Immature natural killer cell (primary cell): ENCODE results near the gene HLA-DPB1. TPM values are rescaled to one million over a fixed set of nuclear protein-coding genes. Genes with fewer than 3 reads are reported as not detected.

ENCODE experiments used
- DNase-seq, 3 donors: peaks; one replicate each; pipeline ENCODE4 v3.0.0; 2022; ENCODE audit warnings: mixed read lengths in 1 of 3
- H3K27ac Mint-ChIP-seq, 6 donors: one replicate each; pipeline ENCODE4 v1.8.0; 2020; ENCODE audit warnings: mixed read lengths in 6 of 6, mild to moderate bottlenecking in 5 of 6, inconsistent platforms in 4 of 6, moderate library complexity in 3 of 6
- H3K27me3 Mint-ChIP-seq, 3 donors: one replicate each; pipeline ENCODE4 v1.8.0; 2020 to 2021; ENCODE audit warnings: low read depth in 3 of 3, mild to moderate bottlenecking in 3 of 3, mixed read lengths in 3 of 3, moderate library complexity in 3 of 3, inconsistent platforms in 1 of 3
- H3K36me3 Mint-ChIP-seq, 3 donors: one replicate each; pipeline ENCODE4 v1.8.0; 2020; ENCODE audit warnings: mixed read lengths in 3 of 3, inconsistent platforms in 2 of 3, mild to moderate bottlenecking in 2 of 3
- H3K4me1 Mint-ChIP-seq, 2 donors: one replicate each; pipeline ENCODE4 v1.8.0; 2020; ENCODE audit warnings: inconsistent platforms in 2 of 2, mild to moderate bottlenecking in 2 of 2, mixed read lengths in 2 of 2, moderate library complexity in 1 of 2
- H3K4me3 Mint-ChIP-seq, 5 donors: one replicate each; pipeline ENCODE4 v1.8.0; 2020; ENCODE audit warnings: mild to moderate bottlenecking in 5 of 5, mixed read lengths in 5 of 5, inconsistent platforms in 3 of 5, moderate library complexity in 3 of 5
- H3K9me3 Mint-ChIP-seq, 6 donors: one replicate each; pipeline ENCODE4 v1.8.0; 2020; ENCODE audit warnings: mild to moderate bottlenecking in 6 of 6, mixed read lengths in 6 of 6, inconsistent platforms in 4 of 6, moderate library complexity in 3 of 6
- polyA plus RNA-seq, 3 donors: library from polyadenylated mRNA; unstranded; fragments of 300-500 nt; fragmentation: Illumina TruSeq; gene quantifications; one replicate each; pipeline ENCODE4 v1.2.3, GENCODE V29; 2021

The HLA-DPB1 gene
- 100 to 1,000 TPM; 183 to 353 (median 296) TPM for polyA plus RNA-seq

DNA sequence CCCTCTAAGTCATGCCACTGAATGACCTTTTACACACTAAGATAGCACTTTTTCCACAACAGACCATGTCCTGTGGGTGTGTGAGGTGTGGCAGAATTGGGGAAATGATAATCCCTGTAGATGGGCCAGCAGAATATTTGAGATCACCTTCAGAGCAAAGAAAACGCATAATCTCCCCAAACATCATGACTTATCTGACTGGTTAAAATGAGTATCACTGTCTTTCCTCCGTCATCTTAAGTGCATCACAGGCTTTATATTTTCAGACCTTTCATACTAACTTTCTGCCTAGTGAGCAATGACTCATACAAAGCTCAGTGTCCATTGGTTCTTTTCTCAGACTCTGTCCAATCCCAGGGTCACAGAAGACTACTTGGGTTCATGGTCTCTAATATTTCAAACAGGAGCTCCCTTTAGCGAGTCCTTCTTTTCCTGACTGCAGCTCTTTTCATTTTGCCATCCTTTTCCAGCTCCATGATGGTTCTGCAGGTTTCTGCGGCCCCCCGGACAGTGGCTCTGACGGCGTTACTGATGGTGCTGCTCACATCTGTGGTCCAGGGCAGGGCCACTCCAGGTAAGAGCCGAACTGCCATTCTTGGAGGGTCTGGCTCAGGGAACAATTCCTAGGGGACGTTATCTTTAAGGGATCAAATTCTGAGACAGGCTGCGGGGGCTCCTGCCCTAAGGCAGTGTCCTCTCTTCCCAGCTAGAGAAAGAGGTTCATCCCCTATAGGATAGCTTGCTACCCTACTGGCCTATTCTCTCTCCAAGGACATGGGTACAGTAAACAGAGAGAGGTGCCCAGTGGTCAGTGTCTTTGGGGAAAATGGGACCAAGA, at the start of gene HLA-DPB1:
Gene HLA-DPB1, plus strand, starts transcription at position 423 of the 838 bp plus-strand sequence. Its CDS starts 52 bp downstream, at position 475.
- H3K9me3 Mint-ChIP-seq, result no peaks in the 10 kb centered on the region
- DNase-seq, result peak; percentile 68 to 76 (median 70)
- no peaks in the 10 kb centered on the region for H3K36me3 Mint-ChIP-seq
- peaks cover 76 to 92% of the 10 kb centered on the region in 2 donors for H3K4me1 Mint-ChIP-seq
- peak within 1 kb of the TSS; percentile 87 to 96 (median 89) for H3K4me3 Mint-ChIP-seq
- H3K27ac Mint-ChIP-seq, result peak within 1 kb of the TSS; percentile 82 to 94 (median 89)
- peaks cover 0 to 5% (median 0%) of the 10 kb centered on the region in 3 donors for H3K27me3 Mint-ChIP-seq

DNA sequence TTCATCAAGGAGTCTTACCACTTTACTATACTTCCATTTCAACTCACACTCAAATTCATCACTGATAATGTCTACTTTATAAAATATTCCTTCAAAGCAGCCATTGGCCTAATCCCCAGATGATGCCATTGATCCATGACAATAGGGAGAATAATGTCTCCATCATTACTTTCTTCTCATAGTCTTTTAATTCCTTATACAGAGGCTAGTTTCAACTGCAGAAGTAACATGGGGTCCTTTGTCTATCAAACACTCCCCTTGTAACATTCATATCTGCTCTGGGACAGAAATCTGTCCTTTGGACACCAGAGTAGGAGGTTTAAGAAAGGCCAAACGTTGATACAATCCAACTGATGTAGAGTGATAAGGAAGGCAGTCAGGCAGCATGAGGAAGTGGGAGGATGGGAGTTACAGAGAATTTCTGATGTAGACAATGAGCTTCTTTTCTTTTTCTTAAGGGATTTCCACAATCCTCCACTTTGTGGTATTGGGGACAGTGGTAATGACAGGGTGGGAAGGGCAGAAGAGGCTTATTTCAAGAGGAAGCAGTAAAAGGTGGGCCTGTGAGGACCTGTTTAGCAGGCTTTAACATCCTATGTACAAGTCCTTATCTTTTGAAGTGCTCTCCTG, 47.5 kb upstream of the HLA-DPB1 start:
- H3K27me3 Mint-ChIP-seq, result peaks cover 1 to 6% (median 4%) of the 10 kb centered on the region in 3 donors
- no peak for DNase-seq
- H3K36me3 Mint-ChIP-seq, result no peaks in the 10 kb centered on the region
- peaks cover 0 to 4% of the 10 kb centered on the region in 2 donors for H3K4me1 Mint-ChIP-seq
- H3K4me3 Mint-ChIP-seq, result no peak overlapping the region
- H3K9me3 Mint-ChIP-seq, result no peaks in the 10 kb centered on the region
- no peak overlapping the region for H3K27ac Mint-ChIP-seq

DNA sequence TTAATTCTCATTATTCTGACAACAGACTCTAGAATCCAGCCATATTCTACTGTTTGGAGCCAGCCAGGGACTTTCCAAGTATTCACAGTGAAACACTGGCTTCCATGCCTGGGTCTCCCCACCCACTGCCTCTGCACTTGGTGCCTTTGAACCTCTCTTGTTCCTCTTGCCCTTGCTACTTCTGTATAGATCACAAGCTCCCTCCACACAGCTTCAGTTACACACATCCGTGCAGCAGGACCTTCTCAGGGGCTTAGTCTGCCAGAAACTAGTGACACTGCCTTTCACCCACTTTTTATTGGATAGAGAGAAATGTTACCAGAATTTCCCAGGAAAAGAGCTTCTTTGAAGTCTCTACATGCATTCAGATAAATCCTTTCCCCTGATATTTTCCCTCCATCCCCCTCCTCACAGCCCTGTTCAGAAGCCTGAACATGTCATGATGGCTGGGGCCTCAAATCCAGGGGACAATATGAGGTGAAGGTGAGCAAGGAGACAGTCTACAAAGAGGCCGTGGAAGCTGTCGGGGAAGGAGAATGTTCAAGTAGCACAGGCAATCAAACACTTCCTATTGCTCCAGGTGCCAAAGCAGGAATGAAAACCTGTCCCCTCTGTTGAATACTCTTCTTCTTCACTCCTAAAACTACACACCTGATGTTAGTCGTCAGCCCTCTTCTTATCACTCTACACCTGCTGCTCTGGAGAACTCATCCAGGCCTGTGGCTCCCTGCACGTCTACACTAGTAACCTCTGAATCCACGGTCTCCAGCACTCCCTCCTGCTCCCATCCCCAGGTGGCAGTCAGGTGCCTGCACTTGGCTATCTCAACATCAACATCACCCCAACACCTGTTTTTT, 46.2 kb upstream of the HLA-DPB1 start:
- Mint-ChIP-seq H3K4me3 (no peak overlapping the region), H3K4me1 (peaks cover 0 to 4% of the 10 kb centered on the region in 2 donors), H3K36me3 (peaks cover 0 to 2% (median 0%) of the 10 kb centered on the region in 3 donors), H3K27me3 (peaks cover 3 to 8% (median 4%) of the 10 kb centered on the region in 3 donors), H3K9me3 (peaks cover 0 to 2% (median 0%) of the 10 kb centered on the region in 6 donors), H3K27ac (peak overlapping the region in 3 of 6 donors; percentile 0 to 70 (median 63))
- peak in 2 of 3 donors; percentile 11 to 13 for DNase-seq

DNA sequence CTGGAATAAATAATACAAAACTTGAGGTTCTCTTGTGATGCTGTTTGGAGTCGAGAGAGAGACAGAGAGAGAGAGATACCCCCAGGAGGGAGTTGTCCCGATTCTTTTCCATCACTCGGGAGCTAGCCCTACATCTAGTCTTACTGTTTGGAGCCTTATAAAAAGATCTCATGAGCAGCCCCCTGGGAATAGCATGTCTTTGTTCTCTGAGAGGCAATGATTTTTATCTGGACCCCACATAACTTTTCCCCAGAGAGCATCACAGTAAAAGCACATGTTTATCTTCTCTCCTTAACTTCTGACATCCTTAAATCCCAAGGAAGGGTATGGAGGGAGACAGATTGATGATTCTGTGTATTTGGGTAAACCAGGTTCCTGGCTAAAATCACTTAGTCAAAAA, 45.5 kb upstream of the HLA-DPB1 start:
- Mint-ChIP-seq H3K4me3 (no peak overlapping the region), H3K36me3 (peaks cover 0 to 3% (median 3%) of the 10 kb centered on the region in 3 donors), H3K9me3 (peaks cover 0 to 9% (median 4%) of the 10 kb centered on the region in 6 donors), H3K27ac (peak overlapping the region in 2 of 6 donors; percentile 0 to 63), H3K4me1 (peaks cover 0 to 4% of the 10 kb centered on the region in 2 donors), H3K27me3 (peaks cover 4 to 8% (median 6%) of the 10 kb centered on the region in 3 donors)
- DNase-seq, result no peak

DNA sequence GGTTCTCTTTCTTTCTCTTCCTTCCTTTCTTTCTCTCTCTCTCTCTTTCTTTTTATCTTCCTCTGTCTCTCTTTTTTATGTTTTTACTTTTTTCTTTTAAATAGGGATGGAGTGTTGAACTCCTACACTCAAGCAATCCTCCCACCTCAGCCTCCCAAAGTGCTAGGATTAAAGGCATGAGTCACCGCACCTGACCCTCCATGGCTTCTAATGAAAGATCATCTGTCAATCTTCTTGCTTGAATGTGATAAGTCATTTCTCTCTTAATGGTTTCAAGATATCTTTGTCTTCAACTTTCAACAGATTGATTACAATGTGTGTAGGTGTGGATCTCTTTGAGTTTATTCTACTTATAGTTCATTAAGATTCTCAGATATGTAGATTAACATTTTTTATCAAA, 41.2 kb upstream of the HLA-DPB1 start:
- no peak for DNase-seq
- Mint-ChIP-seq H3K27ac (no peak overlapping the region), H3K27me3 (peaks cover 4 to 12% (median 8%) of the 10 kb centered on the region in 3 donors), H3K9me3 (peaks cover 2 to 19% (median 8%) of the 10 kb centered on the region in 6 donors), H3K36me3 (peaks cover 0 to 8% (median 3%) of the 10 kb centered on the region in 3 donors), H3K4me1 (no peaks in the 10 kb centered on the region), H3K4me3 (no peak overlapping the region)

DNA sequence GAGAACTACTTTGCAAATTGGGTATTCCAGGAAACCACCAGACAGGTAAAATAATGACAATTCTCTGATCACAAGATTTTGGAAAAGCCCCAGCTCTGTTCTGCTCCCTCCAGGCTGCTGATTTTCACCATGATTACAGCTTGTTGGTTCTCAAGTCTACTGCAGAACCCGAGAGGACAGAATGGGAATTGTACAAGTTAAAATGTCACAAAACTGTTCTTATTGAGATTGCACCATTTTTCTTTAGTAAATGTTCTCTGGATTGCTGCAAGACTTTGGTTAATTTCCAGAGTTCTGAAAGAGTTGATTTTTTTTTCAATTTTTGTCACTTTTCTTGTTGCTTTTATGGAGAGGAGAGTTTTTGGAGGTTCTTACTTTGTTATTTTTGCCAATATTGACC, 39.3 kb upstream of the HLA-DPB1 start:
- H3K9me3 Mint-ChIP-seq, result peaks cover 2 to 19% (median 8%) of the 10 kb centered on the region in 6 donors
- H3K4me3 Mint-ChIP-seq, result no peak overlapping the region
- H3K36me3 Mint-ChIP-seq, result peaks cover 0 to 8% (median 3%) of the 10 kb centered on the region in 3 donors
- H3K27me3 Mint-ChIP-seq, result peaks cover 0 to 13% (median 8%) of the 10 kb centered on the region in 3 donors
- no peak overlapping the region for H3K27ac Mint-ChIP-seq
- no peaks in the 10 kb centered on the region for H3K4me1 Mint-ChIP-seq
- DNase-seq, result no peak

DNA sequence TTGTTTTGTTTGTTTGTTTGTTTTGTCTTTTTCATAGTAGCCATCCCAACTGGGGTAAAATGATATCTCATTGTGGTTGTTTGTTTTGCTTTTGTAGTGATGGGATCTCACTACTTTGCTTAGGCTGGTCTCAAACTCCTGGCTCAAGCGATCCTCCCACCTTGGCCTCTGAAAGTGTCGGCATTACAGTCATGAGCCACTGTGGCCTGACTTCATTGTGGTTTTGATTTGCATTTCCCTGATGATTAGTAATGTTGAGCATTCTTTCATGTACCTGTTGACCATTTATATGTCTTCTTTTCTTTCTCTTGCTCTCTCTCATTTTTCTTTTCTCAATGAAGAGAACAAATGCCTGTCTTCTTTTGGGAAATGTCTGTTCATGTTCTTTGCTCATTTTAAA, 35.6 kb upstream of the HLA-DPB1 start:
- peaks cover 0 to 19% (median 9%) of the 10 kb centered on the region in 3 donors for H3K27me3 Mint-ChIP-seq

DNA sequence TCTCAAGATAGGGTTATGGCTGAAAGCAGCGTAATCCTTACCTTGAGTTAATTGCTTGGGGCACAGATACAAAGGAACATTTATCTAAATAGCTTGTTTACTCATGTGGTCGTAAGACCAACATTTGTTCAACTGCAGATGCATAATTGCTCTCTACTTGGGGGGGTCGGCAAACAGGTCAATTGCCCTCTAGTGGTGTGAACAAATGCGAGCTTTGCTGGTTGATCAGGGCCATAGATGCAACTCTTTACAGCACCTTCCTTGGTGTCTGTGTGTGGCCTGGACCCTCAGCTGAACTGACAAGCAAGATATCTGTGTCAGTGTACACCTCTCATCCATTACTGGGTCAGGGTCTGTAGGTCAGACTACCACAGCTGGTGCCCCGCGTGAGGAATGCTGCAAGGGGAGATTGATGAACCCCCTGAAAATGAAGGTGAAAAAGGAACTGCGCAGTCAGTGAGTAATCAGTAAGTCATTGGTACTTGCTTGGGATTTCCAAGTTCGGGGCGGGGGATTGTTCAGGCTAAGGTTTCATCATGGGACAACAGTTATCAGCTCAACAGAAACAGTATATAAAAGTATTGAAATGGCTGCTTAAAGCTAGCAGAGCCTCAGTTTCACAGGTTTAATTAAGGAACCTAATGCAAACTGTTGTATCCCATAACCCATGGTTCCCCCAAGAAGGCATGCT, 26.3 kb upstream of the HLA-DPB1 start:
- H3K9me3 Mint-ChIP-seq, result peaks cover 0 to 4% (median 0%) of the 10 kb centered on the region in 6 donors
- H3K4me1 Mint-ChIP-seq, result no peaks in the 10 kb centered on the region
- H3K36me3 Mint-ChIP-seq, result peaks cover 0 to 2% (median 0%) of the 10 kb centered on the region in 3 donors
- peaks cover 2 to 21% (median 4%) of the 10 kb centered on the region in 3 donors for H3K27me3 Mint-ChIP-seq
- H3K27ac Mint-ChIP-seq, result no peak overlapping the region
- DNase-seq, result no peak
- no peak overlapping the region for H3K4me3 Mint-ChIP-seq

More for the DNA sequence above, 35.6 kb upstream of the HLA-DPB1 start:
- no peak for DNase-seq
- H3K4me3 Mint-ChIP-seq, result no peak overlapping the region
- H3K4me1 Mint-ChIP-seq, result no peaks in the 10 kb centered on the region
- H3K9me3 Mint-ChIP-seq, result peaks cover 2 to 11% (median 5%) of the 10 kb centered on the region in 6 donors
- no peak overlapping the region for H3K27ac Mint-ChIP-seq
- peaks cover 0 to 5% (median 3%) of the 10 kb centered on the region in 3 donors for H3K36me3 Mint-ChIP-seq

DNA sequence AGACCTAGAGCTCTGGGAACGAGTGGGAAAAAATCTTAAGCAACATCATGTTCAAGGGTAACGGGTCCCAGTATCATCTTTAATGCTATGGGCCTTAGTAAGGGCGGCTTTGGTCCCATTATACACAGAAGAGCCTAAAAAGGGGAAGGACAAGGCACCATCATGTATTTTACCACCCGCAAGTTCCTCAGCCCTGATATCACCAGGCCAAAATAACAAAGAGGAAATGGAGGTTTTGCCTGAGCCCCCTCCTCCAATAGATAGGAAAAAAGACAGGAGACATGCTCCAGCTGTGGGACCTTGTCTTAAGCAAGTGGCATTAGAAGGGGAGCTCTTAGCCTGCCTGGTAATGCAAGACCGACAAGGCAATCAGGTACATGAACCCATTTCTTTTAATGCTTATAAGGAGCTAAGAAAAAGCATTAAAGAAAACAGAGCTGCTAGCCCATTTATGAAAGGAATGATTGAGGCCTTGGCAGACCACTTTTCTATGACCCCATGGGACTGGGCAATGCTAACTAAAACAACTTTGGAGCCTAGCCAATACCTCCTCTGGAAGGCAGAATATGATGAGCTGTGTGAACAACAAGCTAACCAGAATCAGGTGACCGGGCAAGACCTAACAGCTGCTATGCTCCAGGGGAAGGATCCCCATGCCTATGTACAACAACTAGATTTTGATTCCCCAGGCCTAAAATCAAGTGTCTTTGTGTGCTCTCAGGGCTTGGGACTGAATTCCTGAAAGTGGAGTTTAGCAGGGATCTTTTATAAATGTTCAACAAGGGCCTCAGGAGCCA, 25.6 kb upstream of the HLA-DPB1 start:
- Mint-ChIP-seq H3K27ac (no peak overlapping the region), H3K36me3 (no peaks in the 10 kb centered on the region), H3K27me3 (peaks cover 2 to 20% (median 4%) of the 10 kb centered on the region in 3 donors), H3K9me3 (peaks cover 0 to 4% (median 0%) of the 10 kb centered on the region in 6 donors), H3K4me3 (no peak overlapping the region), H3K4me1 (no peaks in the 10 kb centered on the region)
- no peak for DNase-seq

DNA sequence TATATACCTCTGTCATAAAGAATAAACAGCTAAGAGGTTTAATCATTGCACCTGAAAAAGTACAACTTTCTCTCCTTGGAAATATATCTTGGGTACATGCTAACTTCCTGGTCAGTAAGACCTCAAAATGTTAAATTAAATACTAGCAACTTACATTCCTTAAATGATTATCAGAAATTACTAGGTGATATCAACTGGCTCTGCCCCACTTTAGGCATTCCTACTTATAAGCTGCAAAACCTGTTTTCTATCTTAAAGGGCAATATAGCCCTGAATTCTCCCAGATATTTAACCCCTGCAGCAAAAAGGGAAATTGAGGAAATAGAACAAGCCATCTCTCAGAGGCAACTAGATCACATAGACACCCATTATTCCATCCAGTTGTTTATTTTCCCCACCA, 23.2 kb upstream of the HLA-DPB1 start:
- H3K9me3 Mint-ChIP-seq, result no peaks in the 10 kb centered on the region
- no peak for DNase-seq
- no peak overlapping the region for H3K27ac Mint-ChIP-seq
- no peaks in the 10 kb centered on the region for H3K36me3 Mint-ChIP-seq
- H3K4me3 Mint-ChIP-seq, result no peak overlapping the region
- peaks cover 3 to 8% (median 4%) of the 10 kb centered on the region in 3 donors for H3K27me3 Mint-ChIP-seq
- peaks cover 0 to 11% of the 10 kb centered on the region in 2 donors for H3K4me1 Mint-ChIP-seq

DNA sequence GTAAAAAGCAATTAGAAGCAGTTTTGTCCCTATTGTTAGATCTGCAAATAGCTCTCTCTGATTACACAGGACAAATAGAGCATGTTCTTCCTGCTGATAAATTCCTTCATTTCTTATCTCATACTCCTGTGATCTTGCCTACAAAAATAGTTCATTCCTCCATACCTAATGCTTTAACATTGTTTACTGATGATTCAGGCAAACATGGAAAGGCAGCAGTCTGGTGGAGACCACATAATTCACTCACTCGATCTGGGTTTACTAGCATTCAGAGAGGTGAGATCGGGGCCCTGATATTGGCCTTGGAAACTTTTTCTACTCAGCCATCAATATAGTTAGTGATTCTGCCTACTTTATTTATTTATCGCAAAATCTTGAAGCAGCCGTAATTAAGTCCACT, 22.6 kb upstream of the HLA-DPB1 start:
- Mint-ChIP-seq H3K4me1 (peaks cover 0 to 12% of the 10 kb centered on the region in 2 donors), H3K4me3 (no peak overlapping the region), H3K27me3 (peaks cover 3 to 8% (median 4%) of the 10 kb centered on the region in 3 donors), H3K36me3 (no peaks in the 10 kb centered on the region), H3K27ac (no peak overlapping the region), H3K9me3 (no peaks in the 10 kb centered on the region)
- no peak for DNase-seq
